Cerebellar nuclear complex (tissue), 1 donor: ENCODE data around the gene FAM193A.
"Not testable (repeated sequence)": the region's sequence is repeated elsewhere in the genome, so short reads cannot be mapped to it uniquely, and the experiment has no call there.

Source experiments
- DNase-seq, 2 experiments: peaks; one replicate each; lab custom pipeline; 2025; lab: John Stamatoyannopoulos, UW

FAM193A gene

GRCh38 chr4:2729533-2729875 lies 193.1 kb downstream of the FAM193A start:
- no peak for DNase-seq

DNA sequence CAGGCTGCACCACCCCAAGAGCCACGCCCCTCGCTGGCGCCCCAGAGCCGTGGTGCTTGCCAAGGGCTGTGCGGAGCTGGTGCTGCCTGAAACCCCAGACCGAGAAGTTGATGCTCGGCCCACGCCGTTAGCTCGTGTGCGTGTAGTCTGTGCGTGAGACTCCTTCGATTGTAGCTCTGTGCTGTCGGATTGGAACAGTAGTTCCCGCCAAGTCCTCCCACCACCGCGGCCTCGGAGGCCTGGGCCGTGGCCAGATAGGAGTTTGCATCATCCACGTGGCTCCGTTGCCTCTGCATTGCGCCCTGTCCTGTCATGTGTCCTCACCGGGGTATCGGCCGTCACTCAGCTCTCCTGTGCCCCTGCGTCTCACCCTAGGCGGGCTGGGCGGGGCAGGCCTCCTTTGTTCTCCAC lies 195.5 kb downstream of the FAM193A start:
- DNase-seq: no peak

GRCh38 chr4:2732526-2732925 lies 196.1 kb downstream of the FAM193A start:
- DNase-seq: no peak

- no peak for DNase-seq
Measured at GRCh38 chr4:2733001-2733843, 196.8 kb downstream of the FAM193A start.

DNA sequence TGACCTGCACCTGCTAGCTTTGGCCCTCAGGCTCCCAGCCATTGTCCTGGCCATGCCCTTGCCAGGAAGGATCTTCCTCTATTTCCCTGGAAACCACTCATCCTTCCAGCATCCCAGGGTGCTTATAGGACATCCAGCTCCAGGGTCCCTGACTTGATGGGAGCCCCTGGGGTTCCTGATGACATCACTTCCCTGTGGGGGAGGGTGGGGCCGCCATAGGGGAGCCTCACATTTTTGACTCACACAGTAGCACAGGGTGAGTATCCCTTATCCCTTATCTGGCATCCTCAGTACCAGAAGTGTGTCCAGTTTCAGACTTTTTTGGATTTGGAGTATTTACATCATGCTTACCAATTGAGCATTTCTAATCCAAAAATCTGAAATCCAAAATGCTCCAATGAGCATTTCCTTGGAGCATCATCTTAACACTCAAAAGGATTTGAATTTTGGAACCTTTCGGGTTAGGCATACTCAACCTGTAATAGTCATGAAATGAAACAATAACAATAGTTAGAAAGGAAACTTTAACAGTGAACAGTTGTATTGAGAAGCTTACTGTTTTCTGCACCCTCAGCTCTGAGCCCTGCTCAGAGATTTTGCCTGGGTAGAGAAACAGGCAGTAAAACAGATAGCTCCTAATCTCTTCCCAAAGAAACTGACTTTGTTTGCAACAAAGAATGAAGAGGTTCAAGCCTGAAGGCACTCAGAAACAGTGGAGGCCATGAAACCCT lies 197.6 kb downstream of the FAM193A start:
- DNase-seq: no peak

GRCh38 chr4:2734612-2735011 lies 198.2 kb downstream of the FAM193A start:
- no peak for DNase-seq

- no peak for DNase-seq
Measured at GRCh38 chr4:2735869-2736268, 199.4 kb downstream of the FAM193A start.

- DNase-seq: not testable (repeated sequence)
Measured at GRCh38 chr4:2738296-2738695, 201.8 kb downstream of the FAM193A start.

GRCh38 chr4:2741626-2742025 lies 205.2 kb downstream of the FAM193A start:
- DNase-seq: no peak

- no peak for DNase-seq
Measured at GRCh38 chr4:2742081-2742822, 205.8 kb downstream of the FAM193A start.

DNA sequence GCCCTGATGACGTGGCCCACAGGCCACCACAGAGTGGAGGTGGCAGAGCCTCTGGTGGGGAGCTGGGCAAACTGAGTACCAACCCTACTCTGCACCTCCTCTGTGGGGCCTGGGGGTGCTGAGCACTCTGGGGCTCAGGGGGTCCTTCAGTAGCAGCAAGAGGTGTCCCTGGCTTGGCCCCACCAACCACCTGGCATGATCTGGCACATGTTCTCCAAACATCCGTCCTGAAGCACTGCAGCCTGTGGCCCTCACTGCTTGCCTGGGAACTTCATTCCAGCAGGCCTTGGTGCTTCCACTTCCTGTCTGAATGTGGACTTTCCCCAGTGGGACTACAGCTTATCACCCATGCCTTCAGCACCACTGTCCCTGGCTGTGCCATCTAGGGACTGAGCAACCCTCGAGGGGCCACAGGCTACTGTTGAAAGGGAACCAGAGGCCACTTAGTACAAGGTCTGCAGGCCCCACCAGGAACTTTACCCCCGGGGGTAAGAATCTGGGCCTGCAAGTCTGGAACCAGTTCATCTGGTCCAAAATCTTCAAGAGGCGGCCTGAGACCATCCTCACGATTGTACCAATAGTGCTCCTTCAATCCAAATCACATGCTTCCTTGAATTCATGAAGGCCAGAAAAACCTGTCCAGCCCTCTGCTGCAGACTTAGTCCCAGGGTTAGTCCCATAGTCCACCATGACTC lies 206.5 kb downstream of the FAM193A start:
- no peak for DNase-seq

DNA sequence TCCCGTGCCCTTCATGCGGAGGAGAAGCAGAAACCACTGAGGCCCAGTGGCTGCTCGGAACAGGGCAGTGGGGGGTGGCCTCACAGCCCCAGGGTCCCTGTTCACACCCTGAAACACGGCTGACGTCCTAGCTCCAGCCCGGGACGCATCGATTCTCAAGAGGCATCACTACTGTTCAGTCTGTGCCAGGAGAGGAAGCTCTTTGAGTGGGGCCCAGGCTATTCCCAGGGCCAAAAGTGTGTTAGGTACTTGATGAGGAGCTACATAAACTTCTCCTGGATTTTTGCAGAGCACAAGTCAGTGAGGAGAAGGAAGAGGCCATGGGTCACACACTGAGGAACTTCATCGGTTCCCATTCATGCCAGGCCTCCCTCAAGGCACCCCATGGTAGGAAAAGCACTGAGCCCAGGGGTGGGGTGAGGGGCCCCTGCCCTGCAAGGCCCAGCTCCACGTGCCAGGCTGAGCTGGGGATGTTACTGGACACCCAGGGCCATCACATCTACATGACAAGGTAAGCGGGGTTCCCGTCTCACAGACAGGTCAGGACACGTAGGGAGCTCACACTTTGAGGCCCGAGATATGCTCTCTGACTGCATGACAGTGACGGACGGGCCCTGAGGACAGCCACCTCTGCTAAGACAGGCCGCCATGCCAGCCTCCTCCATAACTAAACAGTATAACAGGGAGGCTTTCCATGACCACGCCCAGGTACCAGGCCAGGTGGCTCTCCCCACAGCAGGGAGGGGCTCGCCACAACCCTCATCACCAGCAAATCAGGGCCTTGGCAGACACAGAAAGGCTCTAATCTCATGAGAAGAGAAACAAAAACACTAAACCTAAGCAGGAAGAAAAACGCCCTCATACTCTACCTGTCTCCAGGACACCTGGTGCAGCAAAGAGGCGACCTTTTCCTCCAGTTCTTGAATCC lies 207.3 kb downstream of the FAM193A start:
- DNase-seq: no peak

- DNase-seq: peak in 1 of 2 experiments; percentile 26
Measured at GRCh38 chr4:2744576-2745270, 208.3 kb downstream of the FAM193A start.

DNA sequence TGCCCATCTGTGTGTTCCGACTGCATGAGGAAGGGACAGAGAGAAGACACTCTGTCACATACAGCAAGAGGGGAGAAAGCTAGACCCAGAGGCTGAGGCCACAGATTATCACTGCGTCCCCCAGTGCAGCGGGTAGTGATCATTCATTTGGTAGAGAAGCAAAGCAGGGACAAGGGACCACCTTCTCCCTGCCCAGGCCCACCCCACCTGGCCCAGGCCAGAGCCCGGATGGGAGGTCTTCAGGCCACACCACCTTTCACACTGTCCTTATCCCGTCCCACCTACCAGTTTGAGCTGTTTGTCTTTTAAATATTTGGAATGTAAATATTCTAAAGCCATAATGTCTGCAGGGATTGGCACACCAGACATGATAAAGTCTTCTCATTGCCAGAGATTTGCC lies 209.1 kb downstream of the FAM193A start:
- no peak for DNase-seq

DNA sequence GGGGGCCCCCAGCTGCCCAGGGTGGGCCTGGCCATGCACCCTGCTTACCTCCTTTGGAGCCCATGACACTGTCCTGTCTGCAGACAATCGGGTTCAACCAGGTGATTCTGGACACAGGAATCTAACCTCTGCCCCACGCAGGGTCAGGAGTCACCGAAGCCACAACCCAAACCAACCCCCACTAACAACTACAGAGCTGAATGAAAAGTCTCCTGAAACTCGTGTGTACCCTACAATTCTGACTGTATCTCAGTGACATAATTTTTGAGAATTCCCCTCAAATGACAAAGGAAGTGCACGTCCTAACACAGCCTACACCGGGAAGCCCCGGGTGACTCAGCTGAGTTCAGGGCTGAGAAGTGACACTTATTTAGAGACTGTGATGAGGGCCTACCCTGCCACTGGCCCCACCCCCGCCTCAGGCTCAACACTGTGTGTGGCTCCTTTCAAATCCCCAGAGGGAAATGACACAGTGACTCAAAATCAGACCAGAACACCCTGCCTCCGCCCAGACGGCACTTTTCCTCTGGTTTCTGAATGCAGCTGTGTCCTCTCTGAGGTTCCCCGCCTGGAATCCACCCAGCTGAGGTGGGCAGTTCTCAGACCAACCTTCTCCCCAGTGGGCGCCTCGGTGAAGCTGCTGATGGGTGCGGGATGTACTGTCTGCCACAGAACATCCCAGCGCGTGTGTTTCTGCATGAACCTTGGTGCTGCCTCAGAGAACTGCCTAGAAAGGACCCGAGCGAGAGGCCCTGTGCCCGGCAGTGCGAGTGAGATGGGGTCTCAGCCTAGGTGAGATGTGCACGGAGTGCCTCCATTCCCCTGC lies 209.7 kb downstream of the FAM193A start:
- DNase-seq: no peak

DNA sequence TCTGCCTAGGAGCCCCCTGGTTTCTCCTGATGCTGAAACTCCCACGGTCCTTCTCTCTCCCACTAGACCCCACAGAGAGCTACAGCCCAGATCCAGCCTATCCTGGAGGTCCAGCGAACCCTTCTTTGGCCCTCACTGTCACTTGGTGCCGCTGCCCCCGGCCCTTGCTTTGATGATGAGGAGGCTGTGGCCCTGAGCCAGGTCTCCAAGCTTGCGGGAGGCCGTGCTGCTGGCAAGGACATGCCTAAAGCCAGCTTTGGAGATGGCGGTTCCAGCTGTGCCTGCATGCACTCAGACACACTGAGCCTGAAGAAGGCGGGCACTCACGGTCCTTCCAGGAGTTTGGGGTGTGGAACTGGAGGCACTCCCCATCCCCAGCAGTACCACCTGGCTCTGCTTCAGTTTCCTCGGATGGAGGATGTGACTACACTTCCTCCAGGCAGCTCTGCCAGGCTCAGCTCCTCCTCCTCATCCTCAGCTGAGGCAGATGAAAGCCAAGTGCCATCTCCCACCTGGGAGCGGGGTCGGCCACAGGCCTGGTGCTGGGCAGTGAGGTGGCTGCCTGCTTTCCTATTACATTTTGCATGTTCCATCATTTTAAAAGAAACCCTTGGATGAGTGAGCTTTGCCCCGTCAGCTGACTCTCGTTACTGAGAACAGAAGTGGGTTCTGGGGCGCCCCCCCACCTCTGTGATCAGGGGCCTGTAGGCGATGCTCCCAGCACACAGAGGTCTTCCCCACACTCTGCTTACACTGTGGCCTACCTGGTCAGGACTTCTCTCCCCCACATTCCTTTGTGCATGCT lies 210.6 kb downstream of the FAM193A start:
- no peak for DNase-seq

DNA sequence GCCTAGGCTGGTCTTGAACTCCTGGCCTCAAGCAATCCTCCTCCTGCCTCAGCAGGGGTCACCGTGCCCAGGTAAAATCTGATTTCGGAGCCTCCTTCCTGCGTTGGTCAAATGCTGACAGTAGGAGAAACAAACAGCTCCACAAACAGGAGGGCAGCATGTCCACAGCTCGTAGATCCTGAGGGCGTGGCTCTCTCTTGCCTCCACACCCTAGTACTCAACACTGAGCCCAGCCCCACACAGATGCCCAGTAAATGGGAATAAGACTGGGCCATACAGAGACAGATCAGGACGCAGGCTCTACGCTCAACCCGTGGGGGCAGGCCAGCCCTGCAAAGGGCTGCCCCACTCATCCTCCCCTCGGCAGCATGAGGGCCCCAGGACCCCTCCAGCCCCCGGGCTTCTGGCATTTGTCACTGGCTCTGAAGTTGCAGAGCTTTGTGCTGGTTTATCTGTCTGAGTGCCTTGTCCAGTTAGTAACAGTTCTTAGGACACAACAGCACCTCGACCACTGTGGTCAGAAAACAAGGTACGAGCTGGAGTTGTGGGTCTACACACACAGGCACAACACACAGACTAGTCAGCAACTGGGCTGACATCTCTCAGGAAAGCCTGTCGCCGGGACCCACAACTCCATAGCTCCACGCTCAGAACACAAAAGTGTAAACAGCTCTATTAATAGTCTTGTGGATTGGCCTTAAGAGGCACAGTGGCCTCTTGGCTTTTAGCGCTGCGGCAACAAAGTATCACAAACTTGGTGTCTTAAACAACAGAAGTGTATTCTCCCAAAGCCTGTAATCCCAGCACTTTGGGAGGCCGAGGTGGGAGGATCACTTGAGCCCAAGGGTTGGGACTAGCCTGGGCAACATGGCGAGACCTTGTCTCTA lies 214.5 kb downstream of the FAM193A start:
- no peak for DNase-seq

GRCh38 chr4:2753436-2753835 lies 217.0 kb downstream of the FAM193A start:
- DNase-seq: no peak
